Stimulated activated CD4-positive, alpha-beta T cell treated with anti-CD3 and anti-CD28 coated beads, Interleukin-4, amount 100 ng/mL, for 1 hour (primary cell): ENCODE data around the gene TNFRSF9.

ENCODE experiments used
- DNase-seq: peaks from one replicate; pipeline ENCODE4 v3.0.0-alpha.2; 2020

The TNFRSF9 gene

GRCh38 chr1:7915826-7916500 is 24.7 kb downstream of the TNFRSF9 start:
- no peak for DNase-seq

DNA sequence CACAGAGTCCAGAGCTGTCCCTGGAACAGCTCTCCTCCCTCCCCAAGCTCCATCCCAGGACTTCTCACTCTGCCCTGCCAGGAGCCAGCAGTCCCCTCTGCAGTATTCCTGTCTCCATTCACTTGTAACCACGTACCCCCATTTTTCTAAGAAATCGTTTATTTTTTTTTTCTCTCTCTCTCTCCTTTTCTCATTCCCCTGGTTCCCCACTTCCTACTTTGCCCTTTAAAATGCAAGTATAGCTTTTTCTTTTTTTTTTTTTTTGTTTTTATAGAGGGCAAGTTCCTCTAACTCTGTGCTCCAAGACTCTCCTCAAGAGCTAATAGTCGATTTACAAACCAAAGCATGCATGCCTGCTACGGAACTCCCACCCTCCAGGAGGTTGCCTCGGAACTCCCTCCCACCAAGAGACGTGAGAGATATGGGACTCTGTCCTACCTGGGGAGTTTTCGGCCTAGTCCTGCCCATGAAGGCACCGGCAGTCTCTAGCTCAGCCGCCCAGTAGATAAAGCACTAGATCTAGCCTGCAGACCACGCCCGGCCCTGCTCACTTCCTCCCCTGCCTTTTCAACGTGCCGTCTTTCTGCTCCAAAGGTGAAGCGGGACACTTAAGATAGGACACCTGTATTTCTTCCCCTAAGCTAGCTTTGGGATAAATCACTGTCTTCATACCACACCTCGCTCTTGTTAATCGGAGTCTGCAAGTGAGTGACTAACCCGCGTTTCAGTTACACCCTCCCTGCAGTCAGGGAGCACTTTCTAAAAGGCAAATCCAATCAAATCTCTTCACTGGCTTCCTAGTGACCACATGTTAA is 27.7 kb downstream of the TNFRSF9 start:
- DNase-seq: no peak

DNA sequence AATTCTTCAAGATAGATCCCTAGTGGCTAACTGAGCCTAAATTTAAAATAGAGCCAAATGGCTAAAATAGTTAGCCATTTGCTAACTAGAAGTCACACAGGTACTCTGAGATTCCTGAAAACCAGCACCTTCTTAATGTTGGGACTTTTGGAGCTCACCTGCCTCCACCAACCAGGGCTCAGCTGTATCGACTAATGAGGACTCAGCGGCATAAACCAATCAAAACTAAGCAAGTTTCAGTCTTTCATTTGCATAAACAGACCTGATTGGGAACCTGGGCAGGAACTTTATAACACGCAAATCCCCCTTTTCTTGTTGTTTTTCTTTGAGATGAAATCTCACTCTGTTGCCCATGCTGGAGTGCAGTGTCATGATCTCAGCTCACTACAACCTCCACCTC is 28.5 kb downstream of the TNFRSF9 start:
- DNase-seq: no peak

DNA sequence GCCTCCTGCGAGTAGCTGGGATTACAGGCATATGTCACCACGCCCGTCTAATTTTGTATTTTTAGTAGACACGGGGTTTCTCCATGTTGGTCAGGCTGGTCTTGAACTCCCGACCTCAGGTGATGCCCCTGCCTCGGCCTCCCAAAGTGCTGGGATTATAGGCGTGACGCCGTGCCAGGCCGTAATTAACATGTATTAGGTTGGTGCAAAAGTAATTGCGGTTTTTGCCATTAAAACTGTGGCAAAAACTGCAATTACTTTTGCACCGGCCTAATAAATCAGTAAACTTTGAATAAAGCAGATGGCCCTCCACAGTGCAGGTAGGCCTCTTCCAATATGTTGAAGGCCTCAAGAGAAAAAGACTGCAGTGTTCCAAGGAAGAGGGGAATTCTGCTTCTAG is 35.4 kb downstream of the TNFRSF9 start:
- DNase-seq: no peak

DNA sequence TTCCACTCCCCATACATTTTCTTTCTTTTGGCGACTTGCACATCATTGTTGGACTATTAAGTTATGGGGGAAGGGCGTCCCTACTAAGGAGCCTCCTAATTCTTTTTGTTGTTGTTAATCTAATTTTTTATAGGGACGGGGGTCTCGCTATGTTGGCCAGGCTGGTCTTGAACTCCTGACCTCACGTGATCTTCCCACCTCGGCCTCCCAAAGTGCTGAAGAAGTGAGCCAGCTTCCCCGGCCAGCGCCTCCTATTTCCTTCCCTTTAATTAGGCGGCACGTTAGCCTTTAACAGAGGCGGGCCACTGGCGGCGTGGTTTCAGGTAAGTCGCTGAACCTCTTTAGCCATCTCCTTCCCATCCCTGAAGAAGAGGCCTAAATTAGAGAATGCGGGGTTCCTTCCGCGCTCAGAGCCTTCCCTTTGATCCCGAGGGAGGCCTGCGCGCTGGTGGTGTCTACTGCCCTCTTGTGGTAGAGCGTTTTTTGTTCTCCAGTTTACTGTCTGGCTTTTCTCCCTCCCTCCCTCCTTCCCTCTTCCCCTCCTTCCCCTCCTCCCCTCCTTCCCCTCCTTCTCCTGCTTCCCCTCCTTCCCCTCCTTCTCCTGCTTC is 38.1 kb downstream of the TNFRSF9 start:
- peak; percentile 41 for DNase-seq

- DNase-seq: no peak
These were observed 40.9 kb downstream of the TNFRSF9 start for GRCh38 chr1:7899741-7900140.

DNA sequence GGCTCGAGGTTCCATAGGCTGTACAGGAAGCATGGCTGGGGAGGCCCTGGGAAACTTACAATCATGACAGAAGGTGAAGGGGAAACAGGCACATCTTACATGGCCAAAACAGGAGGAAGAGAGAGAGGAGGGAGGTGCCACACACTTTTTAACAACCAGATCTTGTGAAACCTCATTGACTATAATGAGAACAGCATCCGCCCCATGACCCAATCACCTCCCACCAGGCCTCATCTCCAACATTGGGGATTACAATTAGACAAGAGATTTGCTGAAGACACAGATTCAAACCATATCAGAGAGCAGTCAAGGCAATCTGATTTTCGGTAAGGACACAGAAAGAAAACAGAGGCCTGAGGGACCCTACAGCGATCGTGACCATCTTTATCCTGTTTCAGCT is 41.7 kb downstream of the TNFRSF9 start:
- DNase-seq: no peak

DNA sequence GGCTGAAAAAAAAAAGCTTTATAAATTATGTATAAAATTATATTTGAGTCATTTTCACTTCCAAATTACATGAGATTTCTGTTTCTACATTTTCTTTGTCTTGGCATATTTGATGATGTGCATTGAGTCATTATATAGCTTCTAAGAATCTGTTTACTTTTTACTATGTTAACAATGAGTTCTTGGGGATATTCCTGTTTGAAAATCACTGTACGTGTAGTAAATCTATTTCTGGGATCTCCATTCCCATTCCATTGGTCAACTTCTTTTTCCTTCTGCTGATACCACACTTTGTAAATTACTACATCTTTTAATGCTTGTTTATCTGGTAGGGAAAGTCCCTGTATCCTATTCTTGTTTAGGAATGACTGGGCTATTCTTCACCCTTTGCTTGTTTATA is 43.6 kb downstream of the TNFRSF9 start:
- DNase-seq: no peak

- DNase-seq: no peak
These were observed 47.0 kb downstream of the TNFRSF9 start for GRCh38 chr1:7893529-7894180.

DNA sequence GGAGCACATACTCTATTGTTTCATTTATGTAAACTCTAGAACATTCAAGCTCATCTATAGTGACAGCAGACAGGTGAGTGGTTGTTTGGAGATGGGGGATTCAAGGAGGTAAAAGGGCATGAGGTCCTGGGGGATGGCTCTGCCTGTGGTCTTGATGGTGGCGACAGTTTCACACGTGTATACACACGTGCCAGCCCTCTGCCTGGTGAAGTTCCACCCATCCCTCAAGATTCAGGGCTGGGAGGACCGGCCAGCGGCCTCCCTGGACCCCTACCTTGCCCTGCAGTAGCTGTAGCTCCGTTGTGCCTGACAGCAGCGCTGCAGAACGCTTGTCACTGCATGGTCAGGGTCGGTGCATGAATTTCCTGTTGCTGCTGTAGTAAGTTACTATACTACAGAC is 48.8 kb downstream of the TNFRSF9 start:
- no peak for DNase-seq

DNA sequence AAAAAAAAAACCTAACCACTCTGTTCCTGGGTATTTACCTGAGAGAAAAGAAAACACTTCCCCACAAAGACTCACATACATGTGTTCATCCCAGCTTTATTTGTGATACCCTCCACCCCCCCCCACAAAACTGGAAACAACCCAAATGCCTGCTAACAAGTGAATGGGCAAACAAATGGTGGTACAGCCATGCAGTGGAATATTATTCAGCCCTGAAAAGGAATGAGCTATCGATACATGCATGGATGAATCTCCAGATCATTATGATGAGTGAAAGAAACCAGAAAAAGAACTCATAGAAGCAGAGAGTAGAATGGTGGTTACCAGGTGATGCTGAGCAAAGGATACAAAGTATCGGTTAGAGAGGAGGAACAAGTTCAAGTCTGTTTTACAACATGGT is 49.8 kb downstream of the TNFRSF9 start:
- no peak for DNase-seq

- no peak for DNase-seq
These were observed 52.2 kb downstream of the TNFRSF9 start for GRCh38 chr1:7888248-7889081.

- DNase-seq: no peak
These were observed 54.3 kb downstream of the TNFRSF9 start for GRCh38 chr1:7886405-7886745.

- peak; percentile 21 for DNase-seq
These were observed 54.9 kb downstream of the TNFRSF9 start for GRCh38 chr1:7885513-7886404.

GRCh38 chr1:7884757-7885156 is 55.9 kb downstream of the TNFRSF9 start:
- no peak for DNase-seq

GRCh38 chr1:7879228-7879627 is 61.4 kb downstream of the TNFRSF9 start:
- no peak for DNase-seq

DNA sequence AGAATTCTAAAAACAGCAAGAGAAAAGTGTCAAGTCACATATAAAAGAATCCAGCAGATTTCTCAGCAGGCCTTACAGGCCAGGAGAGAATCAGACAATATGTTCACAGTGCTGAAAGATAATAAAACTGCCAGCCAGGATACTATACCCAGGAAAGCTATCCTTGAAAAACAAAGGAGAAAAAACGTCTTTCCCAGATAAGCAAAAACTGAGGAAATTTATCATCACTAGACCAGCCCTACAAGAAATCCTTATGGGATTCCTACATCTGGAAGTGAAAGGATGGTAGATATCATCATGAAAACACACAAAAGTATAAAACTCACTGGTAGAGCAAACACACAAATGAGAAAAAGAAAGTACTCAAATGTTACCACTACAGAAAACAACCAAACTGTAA is 62.6 kb downstream of the TNFRSF9 start:
- no peak for DNase-seq

GRCh38 chr1:7873801-7874795 is 66.5 kb downstream of the TNFRSF9 start:
- no peak for DNase-seq

- no peak for DNase-seq
These were observed 69.5 kb downstream of the TNFRSF9 start for GRCh38 chr1:7871136-7871535.

GRCh38 chr1:7869136-7869920 is 71.3 kb downstream of the TNFRSF9 start:
- no peak for DNase-seq
